Activated naive CD4-positive, alpha-beta T cell (primary cell): ENCODE measurements around the gene CCDC178.
"Not testable (repeated sequence)": the region's sequence is repeated elsewhere in the genome, so short reads cannot be mapped to it uniquely, and the experiment has no call there.

Experiments
- DNase-seq, 4 experiments: peaks; one replicate each; lab custom pipeline; 2025; lab: John Stamatoyannopoulos, UW

Gene CCDC178

DNA sequence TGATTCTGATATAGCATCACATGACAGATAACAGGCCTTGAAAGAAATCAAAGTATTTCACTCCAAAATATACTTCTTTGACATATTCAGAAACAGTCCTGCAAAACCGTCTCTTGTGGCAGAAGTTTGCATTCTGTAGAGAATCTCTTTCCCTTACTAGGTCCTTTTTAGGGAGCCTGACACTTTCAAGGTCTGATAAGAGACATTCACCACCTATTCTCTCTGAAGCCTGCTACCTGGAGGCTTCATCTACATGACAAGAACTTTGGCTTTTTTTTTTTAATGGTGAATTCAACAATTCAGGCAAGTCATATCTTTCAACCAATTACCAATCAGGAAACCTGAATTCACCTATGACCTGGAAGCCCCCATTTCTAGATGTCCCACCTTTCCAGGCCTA lies 83.8 kb downstream of the CCDC178 start:
- no peak for DNase-seq

DNA sequence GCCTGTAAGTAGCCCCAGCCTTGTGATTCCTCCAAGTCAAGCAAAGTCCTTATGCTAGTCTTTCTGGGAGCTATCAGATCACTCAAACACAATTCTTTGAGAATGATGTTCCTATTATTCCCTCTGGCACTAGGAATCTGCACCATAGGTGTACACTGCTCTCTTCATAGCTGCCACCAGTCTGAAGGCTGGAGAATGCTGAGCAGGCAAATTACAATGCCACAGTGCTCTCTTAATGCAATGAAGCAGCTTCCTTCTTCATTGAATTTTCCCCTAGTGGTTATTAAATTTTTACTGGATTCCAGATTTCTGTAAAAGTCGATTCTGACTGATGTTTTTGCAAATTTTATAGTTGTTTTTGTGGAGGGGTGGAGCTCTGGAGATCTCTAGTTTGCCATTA lies 84.8 kb downstream of the CCDC178 start:
- DNase-seq = no peak

DNA sequence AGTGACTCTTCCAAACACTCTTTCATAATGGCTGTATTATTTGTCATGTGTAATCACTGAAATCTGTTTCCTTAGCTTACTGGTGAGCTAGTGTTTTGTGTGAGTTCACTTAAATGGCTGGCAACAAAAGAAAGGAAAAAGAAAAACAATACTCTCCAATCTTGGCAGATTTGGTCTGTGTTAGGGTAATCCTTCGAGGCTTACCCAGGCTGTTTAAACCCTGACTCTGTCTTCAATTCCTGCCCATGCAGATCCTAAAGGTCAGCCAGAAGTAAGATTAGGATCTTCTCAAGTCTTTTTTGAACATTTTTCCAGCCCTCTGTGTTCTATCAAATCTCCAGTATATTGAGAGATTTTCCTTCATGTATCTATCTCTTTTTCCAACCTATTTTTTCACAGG lies 85.3 kb downstream of the CCDC178 start:
- no peak for DNase-seq

DNA sequence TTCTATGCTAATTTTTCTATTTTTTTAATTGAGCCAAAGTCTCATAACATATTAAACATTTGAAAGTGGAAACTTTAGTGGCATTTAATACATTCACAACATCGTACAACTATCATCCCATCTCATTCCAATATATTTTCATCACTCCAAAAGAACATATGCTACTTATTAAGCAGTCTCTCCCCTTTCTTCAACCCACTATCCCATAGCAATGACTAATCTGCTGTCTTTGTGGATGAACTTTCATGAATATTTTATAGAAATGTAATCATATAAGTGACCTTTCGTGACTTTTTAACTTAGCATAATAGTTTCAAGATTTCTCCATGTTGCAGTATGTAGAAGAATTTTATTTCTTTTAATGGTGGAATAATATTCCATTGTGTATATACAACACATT lies 90.3 kb downstream of the CCDC178 start:
- DNase-seq = no peak

DNA sequence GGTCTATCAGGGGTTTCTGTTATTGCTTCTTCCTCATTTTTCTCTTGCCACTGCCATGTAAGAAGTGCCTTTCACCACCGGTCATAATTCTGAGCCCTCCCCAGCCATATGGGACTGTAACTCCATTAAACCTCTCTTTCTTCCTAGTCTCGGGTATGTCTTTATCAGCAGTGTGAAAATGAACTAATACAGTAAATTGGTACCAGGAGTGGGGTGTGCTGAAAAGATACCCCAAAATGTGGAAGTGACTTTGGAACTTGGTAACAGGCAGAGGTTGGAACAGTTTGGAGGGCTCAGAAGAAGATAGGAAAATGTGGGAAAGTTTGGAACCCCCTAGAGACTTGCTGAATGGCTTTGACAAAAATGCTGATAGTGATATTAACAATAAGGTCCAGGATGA lies 100.8 kb downstream of the CCDC178 start:
- not testable (repeated sequence) for DNase-seq

DNA sequence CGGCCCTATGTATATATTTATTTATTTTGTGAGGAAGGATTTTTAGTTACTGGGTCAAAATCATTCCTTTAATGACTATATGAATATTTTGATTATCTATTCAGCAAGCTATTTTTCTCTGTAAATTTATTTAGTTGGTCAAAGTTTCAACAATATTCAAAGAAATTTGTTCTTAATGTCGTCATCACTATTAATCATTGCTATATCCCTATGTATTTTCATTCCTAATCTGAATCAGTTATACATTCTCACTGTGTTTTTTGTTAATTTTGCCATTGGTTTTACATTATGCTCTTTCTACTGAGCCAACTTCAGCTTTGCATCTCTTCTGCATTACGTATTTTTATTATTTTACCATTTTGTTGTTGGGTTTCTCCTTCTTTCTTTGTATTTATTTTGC lies 105.7 kb downstream of the CCDC178 start:
- DNase-seq = no peak

DNA sequence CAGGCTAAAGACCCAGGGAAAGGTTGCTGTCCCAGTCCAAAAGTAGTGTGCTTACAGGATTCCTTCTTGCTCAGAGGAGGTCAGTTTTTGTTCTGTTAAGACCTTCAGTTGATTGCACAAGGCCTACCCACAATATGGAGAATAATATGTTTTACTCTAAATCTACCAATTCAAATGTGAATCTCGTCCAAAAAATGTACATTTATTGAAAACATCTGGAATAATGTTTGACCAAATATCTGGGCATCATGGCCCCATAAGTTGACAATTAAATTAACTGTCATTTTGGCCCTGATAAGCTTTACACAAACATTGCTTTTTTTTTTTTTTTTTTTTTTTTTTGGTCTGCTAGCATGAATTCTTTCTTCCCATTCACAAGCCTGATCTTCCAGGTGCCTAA lies 109.8 kb downstream of the CCDC178 start:
- no peak for DNase-seq

DNA sequence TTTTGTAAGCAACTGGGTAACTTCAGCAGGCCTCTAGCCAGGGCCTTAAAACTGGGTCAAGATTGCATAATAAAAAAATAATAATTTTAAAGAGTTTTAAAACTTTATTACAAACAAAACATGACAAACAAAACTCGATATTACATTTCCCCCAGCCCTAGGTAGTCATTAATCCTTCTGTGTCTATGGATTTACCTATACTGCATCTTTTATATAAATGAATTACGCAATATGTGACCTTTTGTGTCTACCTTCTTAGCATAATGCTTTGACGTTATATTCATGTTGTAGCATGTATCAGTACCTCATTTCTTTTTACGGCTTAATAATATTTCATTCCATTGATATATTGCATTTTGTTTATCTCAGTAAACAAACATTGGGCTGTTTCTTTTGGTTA lies 113.5 kb downstream of the CCDC178 start:
- no peak for DNase-seq

DNA sequence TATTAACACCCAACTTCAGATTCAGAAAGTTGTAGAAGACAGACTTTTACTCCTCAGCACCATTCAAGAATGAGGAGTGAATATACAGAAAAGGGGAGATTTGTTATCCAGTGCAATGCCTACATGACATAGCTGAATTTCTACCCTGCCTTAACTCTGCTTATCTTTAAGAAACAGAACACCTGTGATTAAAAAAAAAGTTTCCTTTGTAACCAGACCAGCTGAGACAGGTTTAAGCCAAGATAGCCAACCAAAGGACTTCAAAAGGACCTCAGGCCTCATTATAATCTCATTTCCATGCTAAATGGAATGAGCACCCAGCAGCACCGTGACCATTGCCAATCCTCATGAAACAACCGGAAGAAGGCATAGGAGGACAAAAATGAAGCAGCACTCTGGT lies 122.9 kb downstream of the CCDC178 start:
- DNase-seq = no peak

DNA sequence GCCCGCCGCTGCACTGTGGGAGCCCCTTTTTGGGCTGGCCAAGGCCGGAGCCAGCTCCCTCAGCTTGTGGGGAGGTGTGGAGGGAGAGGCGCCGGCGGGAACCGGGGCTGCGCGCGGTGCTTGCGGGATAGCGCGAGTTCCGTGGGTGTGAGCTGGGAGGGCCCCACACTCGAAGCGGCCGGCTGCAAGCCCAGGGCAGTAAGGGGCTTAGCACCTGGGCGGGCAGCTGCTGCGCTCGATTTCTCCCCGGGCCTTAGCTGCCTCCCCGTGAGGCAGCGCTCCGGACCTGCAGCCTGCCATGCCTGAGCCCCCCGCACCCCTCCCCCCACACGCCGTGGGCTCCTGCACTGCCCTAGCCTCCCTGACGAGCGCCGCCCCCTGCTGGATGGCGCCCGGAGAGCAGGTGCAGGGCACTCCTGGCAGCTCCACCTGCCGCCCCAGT lies 124.4 kb downstream of the CCDC178 start:
- no peak for DNase-seq

DNA sequence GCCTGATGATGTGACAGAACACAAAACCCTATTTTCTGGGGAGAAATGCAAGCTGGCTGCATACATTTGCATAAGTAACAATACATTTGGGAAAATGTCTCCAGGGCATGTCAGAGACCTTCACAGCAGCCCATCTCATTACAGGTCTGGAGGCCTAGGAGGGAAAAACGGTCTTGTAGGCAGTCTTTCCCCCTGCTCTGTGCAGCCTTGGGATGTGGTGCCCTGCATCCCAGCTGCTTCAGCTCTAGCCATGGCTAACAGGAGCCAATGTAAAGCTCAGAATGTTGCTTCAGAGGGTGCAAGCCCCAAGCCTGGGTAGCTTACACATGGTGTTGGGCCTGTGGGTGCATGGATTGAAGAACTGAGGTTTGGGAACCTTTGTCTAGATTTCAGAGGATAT lies 133.0 kb downstream of the CCDC178 start:
- no peak for DNase-seq

DNA sequence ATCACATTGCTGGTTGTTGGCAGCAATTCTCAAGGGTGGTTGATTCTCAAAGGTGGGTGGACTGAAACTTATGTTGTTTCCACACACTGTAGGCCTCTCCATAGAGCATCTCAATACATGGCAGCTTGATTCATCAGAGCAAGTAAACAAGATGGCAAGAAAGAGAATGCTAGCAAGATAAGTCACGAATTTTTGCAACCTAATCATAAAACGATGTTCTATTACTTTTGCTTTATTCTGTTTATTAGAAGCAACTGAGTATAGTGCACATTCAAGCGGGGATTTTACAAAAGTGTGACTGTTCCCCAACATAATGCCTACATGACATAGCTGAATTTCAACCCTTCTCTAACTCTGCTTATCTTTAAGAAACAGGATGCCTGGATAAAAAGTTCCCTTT lies 136.2 kb downstream of the CCDC178 start:
- no peak for DNase-seq

DNA sequence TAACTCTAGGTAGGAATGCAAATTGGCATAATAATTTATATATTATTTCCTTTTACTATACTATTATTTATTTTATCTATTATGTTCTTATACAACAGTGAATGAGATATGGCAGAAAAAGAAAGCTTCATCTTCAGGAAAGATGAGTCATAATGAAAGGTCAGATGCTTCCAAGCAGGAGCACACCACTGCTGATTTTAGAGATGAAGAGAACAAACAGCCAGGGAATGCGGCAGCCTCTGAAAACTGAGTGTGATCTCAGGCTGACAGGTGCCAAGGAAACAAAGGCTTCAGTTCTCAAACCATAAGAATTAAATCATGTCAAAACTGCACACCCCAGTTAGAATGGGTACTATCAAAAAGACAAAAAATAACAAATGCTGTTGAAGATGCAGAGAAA lies 149.0 kb downstream of the CCDC178 start:
- DNase-seq = no peak

DNA sequence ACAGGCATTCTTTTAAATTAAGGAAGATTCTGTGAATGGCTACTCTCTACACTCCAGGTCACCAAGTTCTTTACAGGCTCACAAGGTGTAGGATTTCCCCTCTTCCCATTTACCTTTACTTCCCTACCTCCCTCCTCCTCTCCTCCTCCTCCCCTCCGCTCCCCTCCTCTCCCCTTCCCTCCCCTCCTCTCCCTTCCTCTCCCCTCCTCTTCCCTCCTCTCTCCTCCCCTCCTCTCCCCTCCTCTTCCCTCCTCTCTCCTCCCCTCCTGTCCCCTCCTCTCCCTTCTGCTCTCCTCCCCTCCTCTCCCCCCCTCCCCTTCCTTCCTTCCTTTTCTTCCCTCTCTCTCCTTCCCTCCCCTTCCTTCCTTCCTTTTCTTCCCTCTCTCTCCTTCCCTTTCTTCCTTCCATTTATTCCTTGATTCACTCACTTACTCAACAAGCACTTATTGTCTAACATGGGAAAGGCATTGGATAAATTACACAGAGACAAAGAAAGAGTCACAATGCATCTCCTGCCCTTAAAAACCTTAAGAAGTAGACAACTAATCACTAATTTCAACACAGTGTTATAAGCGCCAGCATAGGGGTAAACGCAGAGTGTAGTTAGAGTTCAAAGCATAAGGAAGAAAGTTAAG lies 152.3 kb downstream of the CCDC178 start:
- DNase-seq = no peak

DNA sequence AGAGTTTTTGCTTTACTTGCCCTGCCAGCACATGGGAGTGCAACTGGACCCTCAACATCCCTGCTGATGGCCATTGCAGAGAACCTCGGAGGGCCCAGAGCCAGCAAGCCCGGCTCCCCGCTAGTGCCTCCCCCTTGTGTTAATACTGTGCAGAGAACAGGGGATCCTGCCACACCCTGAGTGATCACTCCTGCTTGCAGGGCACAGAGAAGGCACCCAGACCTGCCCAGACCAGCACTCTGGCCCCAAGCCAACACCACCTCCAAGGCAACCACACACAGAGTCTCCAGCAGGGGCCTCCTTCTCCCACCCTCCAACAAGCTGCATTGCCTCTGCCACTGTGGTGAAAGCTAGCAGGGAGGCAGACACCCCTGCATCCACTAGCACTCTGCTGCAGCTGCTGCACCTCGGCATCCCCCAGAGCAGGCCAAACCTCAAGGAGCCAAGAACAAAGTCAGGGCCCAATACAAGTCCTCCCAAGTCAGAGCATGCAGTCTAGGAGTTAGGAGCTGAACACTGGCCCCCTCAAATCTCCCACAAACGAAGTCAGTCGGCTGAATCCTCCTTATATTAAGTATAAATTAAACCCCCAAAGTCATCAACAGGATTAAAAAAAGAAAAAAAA lies 157.7 kb downstream of the CCDC178 start:
- DNase-seq = no peak

DNA sequence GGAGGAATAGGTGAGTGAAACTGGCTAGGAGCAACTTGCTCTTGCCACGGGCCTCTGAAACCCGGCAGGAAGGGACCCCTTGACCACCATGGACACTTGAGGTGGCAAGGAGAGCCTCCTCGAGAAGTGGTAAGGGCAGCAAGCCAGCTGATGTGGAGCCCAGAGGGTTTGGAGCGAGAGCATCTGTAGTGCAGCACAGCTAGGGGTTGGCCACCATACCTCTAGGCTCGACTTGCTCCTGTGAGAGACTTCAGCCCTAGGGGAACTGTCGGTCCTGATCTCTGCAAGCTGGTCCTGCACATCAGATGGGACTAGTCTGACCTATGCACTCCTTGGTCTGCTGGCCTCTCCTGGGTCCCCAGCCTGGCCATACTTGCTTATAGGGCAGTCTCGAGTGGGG lies 158.4 kb downstream of the CCDC178 start:
- DNase-seq = no peak

DNA sequence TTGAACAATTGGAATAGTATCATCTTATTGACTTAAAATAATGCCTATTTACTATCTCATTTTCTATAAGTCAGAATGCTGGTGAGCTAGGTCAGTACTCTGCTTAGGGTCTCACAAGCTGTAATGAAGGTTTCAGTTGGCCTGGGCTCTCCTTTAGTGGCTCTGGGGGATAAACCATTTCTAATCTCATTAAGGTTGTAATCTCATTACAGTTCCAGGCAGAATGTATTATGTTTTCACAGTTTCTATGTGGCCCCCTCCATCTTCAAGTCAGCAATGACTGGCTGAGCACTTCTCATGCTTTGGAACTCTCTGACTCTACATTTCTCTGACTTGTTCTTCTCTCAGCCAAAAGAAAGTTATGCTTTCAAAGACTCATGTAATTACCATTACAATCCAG lies 163.1 kb downstream of the CCDC178 start:
- DNase-seq = no peak

DNA sequence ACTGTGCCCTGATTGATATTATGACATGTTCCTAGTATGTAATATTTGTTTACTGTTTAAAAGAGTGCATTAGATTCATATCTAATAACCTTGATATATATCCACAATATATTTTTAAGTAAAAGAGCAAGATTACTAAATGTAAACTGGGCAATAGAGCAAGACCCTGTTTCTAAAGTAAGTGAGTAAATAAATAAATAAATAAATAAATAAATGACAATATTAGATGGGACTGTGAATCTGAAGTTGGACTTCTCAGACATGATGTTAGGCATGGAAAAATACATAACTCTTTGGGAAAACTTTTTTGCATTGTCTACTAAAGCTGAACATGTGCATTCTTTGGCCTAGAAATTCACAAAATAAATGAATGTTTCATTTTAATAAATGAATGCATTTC lies 164.7 kb downstream of the CCDC178 start:
- DNase-seq = no peak

DNA sequence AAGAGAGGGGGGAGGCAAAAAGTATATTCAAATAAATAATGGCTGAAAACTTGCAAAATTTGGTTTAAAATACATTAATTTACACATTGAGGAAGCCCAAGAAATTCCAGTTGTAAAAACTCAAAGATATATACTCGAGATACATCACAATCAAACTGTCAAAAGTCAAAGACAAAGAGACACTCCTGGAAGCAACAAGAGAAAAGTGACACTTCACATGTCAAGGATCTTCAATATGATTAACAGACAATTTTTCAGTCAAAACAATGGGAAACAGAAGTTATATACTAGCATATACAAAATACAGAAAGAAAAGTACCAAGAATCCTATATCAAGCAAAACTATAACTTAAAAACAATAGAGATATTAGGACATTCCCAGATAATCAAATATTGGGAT lies 170.2 kb downstream of the CCDC178 start:
- no peak for DNase-seq

DNA sequence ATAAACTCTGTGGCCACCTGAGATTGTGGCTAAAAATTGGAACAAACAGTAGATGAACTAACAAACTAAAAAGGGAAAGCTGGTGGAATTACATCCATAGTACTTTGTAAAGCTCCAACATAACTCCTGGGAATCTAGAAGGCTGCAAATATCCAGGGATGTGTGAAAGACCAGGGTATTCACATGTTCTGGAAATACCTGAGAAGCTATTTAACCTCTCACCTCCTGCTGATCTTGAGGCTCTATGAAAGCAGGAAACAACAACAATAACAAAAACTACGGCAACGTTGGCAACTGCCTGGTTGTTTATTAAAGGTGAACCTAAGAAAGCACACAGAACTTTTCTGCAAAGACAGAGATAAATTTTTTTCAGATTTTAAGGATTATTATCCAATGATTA lies 171.3 kb downstream of the CCDC178 start:
- DNase-seq = no peak

DNA sequence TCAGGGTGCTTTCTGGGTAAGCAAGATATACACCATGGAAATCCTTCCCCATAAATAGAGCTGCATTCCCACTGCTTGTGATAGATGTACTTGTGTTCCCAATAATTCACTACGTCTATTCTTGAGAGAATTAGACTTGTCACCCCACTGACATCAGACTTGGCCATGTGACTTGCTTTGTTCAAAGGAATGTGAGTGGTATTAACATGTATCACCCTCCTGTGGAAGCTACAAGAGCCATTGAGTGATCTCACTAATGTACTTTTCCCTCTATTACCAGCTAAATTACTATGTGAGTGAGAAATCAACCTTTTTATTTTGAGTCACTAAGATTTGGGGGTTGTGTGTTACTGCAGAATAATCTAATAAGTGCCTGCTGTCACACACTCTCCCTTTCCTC lies 176.0 kb downstream of the CCDC178 start:
- no peak for DNase-seq

DNA sequence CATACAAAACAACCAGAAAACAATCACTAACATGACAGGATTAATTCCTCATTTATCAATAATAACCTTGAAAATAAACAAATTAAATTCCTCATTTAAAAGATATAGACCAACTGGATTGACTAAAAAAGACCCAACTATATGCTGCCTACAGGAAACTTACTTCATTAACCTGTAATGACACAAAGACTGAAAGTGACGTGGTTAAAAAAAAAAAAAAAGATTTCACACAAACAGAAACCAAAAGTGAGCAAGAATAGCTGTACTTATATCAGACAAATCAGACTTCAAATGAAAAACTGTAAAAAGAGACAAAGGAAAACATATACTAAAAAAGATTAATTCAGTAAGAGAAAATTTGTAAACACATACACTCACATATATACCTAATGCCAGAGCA lies 201.2 kb downstream of the CCDC178 start:
- no peak for DNase-seq

DNA sequence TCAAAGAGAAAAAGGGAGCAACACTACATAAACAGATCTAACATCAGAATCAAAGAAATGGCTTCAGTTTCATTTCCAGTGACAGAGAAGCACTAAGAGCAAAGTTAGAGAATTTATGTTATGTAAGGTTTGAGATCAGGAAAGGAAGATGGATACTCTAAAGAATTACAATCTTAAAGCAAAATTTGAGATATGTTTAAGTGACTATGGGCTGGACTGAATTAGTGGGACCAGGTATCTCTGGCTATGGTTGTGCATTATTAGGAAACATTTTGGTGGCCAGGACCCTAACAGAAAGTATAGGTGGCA lies 208.2 kb downstream of the CCDC178 start:
- DNase-seq = no peak
